Measurements from ENCODE around the gene STKLD1.

Gene STKLD1

DNA sequence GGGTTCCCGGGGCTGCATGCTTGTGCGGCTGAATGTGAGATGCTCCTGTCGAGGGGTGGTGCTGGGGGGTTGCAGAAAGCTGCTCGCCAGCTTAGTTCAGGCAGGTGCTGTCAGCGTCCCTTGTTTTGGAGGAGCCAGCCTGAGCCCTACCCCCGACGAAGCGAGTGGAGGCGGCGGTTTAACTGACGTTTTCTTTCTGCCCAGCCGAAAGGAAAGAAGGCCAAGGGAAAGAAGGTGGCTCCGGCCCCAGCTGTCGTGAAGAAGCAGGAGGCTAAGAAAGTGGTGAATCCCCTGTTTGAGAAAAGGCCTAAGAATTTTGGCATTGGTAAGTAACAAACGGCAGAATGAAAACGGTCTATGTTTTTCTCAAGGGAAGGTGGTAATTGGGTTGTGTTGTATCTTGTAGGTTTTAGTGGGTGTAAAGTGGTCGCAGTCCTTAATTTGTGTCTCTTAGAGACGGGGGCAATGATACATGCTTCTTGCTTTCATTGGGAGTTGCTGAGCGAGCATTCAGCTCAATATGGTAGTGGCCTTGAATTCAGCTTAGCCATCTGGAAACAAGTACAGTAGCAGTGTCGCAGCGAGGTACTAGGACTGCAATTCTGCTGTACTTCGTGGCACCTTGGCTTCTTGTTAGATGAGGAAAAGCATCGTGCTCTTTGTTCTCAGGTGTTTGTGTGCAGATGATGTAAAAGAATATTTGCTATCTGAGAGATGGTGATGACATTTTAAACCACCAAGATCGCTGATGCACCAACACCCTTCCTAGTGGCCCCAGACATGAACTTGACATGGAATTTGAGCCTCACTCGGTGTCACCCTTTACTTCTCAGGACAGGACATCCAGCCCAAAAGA lies 27.2 kb upstream of the STKLD1 start:
- CTCF ChIA-PET = interaction anchor here (0.5 kb wide), 1 partner anchor 137 kb away, joined by 3 read pairs; no protein-coding TSS in a partner anchor
- H3K27ac ChIP-seq = peak overlapping the region; percentile 93
- POLR2A ChIA-PET (ENCODE audit: low non-redundant PET) = interaction anchor here (0.7 to 1.5 kb wide), 6 partner anchors 8 to 125 kb away, joined by 3 to 9 read pairs (median 4); partner anchors contain the start of genes SURF1, SURF2 and SURF6
- TF ChIP-seq, protein P1, sequence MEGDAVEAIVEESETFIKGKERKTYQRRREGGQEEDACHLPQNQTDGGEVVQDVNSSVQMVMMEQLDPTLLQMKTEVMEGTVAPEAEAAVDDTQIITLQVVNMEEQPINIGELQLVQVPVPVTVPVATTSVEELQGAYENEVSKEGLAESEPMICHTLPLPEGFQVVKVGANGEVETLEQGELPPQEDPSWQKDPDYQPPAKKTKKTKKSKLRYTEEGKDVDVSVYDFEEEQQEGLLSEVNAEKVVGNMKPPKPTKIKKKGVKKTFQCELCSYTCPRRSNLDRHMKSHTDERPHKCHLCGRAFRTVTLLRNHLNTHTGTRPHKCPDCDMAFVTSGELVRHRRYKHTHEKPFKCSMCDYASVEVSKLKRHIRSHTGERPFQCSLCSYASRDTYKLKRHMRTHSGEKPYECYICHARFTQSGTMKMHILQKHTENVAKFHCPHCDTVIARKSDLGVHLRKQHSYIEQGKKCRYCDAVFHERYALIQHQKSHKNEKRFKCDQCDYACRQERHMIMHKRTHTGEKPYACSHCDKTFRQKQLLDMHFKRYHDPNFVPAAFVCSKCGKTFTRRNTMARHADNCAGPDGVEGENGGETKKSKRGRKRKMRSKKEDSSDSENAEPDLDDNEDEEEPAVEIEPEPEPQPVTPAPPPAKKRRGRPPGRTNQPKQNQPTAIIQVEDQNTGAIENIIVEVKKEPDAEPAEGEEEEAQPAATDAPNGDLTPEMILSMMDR (conservative IDR thresholded peaks at IDR 0.05; ENCODE audit: low read depth) = no peak
- DNase-seq (ENCODE audit: low spot score) = no peak

DNA sequence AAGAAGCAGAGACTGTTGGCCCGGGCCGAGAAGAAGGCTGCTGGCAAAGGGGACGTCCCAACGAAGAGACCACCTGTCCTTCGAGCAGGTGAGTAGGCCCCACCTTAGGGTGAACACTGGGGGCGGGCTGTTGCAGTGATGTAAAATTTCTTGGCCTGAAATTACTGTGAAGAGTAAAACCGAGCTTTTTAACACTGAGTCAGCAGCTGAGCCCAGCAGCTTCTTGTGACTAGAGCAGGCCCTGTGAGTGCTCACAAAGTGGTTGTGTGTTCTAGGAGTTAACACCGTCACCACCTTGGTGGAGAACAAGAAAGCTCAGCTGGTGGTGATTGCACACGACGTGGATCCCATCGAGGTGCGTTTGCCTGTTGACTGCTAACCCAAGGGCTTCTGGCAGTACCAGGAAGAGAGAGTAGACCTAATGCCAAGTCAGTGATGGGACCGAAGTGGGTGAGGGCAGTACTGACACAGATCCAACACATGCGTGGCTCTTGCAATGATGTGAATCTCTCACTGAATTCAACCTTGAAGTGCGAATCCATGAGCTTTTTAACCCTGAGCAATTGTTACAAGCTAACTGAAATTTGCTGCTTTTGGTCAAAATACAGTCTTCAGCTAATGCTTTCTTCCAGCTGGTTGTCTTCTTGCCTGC lies 26.1 kb upstream of the STKLD1 start:
- H3K27ac ChIP-seq = peak overlapping the region; percentile 93
- CTCF ChIA-PET = interaction anchor here (0.6 to 0.8 kb wide), 2 partner anchors 8 to 53 kb away, joined by 3 read pairs; no protein-coding TSS in a partner anchor

DNA sequence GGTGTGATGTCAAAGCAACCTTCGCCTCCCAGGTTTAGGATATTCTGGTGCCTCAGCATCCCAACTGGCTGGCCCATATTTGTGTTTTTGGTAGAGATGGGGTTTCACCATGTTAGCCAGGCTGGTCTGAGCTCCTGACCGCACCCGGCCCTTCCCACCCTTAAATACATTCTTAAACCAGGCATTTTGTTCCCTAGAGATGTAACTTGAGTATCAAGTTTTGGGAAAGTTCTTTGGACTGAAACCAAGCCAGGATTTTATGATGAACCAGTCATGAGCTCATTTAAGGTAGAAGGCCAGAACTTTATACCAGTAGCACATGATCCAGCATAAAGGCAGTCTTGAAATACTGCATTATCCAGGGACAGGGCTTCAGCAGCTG lies 24.6 kb upstream of the STKLD1 start:
- peak overlapping the region; percentile 75 for H3K27ac ChIP-seq
- no peak for DNase-seq (ENCODE audit: low spot score)
- ChIA-PET POLR2A (ENCODE audit: low non-redundant PET) (no interaction called here), CTCF (interaction anchor here (0.6 kb wide), 1 partner anchor 16 kb away, joined by 3 read pairs; no protein-coding TSS in a partner anchor)
- TF ChIP-seq, protein P1 (conservative IDR thresholded peaks at IDR 0.05; ENCODE audit: low read depth) = no peak

More for the DNA sequence above, 26.1 kb upstream of the STKLD1 start:
- DNase-seq (ENCODE audit: low spot score) = no peak
- POLR2A ChIA-PET (ENCODE audit: low non-redundant PET) = no interaction called here
- TF ChIP-seq, protein P1 (conservative IDR thresholded peaks at IDR 0.05; ENCODE audit: low read depth) = no peak

DNA sequence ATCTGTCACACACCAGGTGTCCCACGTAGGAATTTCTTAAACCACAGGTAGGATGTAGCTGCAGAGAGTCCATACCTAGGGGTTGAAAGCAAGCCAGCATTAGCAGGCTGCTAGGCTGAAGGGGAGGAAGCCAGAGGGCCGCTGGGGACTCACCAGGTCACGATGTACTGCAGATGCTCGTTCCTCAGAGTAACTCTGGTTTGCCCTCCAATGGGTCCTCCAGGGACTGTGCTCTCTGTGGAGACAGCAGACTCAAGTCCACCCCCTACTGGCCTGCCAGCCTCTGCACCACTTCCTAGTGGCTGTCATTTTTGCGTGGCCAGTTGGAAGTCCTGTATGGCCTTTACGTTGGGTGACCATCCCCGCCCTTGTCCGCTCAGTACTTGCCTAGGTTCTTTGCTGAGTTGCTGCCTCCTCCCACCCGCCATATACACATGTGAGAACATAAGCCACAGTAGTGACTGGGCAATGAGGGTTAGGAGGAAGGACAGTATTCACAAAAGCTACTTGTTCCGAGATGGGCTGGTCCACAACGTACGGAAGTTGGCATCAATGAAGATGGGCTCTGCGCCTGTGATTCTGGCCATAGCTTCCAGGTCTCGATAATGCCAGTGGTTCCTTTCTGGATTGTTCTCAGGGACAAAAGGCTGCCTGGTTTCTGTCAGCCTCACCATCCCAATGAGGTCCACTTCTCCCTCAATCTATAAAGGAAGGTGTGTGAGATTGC lies 24.1 kb upstream of the STKLD1 start:
- POLR2A ChIA-PET (ENCODE audit: low non-redundant PET) = no interaction called here
- TF ChIP-seq, protein P1 (conservative IDR thresholded peaks at IDR 0.05; ENCODE audit: low read depth) = peak; percentile 62
- no peak for DNase-seq (ENCODE audit: low spot score)
- peak overlapping the region; percentile 75 for H3K27ac ChIP-seq
- CTCF ChIA-PET = no interaction called here

DNA sequence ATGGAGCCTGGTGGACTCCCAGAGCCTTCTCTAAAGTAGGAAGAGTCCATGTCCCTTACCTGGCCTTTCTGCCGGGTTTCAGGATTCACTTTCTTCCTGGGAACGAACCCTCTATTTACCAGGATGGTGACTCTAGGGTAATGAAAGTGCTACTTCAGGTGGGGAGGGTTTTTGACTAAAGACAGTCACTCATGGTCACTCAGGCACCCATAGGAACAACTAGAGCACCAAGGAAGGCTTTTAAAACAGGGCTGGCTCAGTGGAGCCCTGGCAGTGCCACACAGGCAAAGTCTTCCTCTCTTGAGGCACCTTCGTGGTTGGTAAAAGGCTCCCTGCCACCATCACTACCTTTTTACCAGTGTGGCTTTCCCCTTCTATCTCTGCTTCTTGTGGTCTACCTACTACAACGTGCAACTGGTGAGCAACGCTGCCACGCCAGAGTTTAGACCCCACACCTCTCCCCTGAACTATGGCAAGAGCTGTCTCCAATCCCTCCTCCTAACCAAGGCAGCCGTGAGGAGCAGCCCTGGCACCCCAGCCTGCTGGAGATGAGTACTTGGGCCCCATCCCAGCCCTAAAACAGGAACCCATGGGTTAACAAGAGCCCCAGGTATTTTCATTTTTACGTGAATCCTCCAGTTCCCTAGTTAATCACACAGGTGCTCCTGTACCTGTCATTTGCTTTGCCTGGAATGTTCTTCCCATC lies 23.4 kb upstream of the STKLD1 start:
- no peak for DNase-seq (ENCODE audit: low spot score)
- H3K27ac ChIP-seq = peak overlapping the region; percentile 75
- CTCF ChIA-PET = no interaction called here
- TF ChIP-seq, protein P1 (conservative IDR thresholded peaks at IDR 0.05; ENCODE audit: low read depth) = no peak
- POLR2A ChIA-PET (ENCODE audit: low non-redundant PET) = no interaction called here
